Astrocyte (in vitro differentiated cells and primary cell): ENCODE measurements around the gene MBNL1.

Experiments
- EZH2 ChIP-seq: IDR thresholded peaks from 2 replicates; pipeline ENCODE4 v1.6.1; 2012; ENCODE audit warnings: mild to moderate bottlenecking, low read length, inconsistent platforms; ENCODE audit not compliant: insufficient read depth
- TF ChIP-seq, protein P1 (sequence below): IDR thresholded peaks from 2 replicates; pipeline ENCODE4 v1.5.1; 2011; ENCODE audit warnings: low read depth, mild to moderate bottlenecking, inconsistent platforms, low read length, moderate library complexity; ENCODE audit not compliant: insufficient read depth

DNA sequence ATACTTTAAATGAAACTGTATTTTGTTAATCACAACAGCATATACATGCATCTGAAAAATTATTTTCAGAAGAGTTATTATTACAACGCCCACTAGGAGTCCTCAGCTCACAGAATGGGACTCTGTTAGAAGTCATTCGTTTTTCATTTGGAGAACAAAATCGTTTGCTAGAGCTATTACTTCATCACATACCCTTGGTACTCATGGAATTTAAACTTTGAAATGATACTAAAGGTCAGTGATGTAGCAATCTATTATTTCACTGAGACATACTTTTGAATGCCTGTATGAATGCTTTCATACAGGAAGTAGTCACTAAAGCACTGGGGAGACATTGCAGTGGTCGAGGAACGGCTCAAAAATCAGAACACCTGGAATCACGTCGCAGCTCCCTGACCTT is 198.1 kb downstream of the MBNL1 start:
- TF ChIP-seq, protein P1, sequence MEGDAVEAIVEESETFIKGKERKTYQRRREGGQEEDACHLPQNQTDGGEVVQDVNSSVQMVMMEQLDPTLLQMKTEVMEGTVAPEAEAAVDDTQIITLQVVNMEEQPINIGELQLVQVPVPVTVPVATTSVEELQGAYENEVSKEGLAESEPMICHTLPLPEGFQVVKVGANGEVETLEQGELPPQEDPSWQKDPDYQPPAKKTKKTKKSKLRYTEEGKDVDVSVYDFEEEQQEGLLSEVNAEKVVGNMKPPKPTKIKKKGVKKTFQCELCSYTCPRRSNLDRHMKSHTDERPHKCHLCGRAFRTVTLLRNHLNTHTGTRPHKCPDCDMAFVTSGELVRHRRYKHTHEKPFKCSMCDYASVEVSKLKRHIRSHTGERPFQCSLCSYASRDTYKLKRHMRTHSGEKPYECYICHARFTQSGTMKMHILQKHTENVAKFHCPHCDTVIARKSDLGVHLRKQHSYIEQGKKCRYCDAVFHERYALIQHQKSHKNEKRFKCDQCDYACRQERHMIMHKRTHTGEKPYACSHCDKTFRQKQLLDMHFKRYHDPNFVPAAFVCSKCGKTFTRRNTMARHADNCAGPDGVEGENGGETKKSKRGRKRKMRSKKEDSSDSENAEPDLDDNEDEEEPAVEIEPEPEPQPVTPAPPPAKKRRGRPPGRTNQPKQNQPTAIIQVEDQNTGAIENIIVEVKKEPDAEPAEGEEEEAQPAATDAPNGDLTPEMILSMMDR, result peak; percentile 41
- no peak for TF ChIP-seq EZH2
